IPS-18a (cell line): ENCODE data around the gene TNFRSF6B.
"Not testable (repeated sequence)": the region's sequence is repeated elsewhere in the genome, so short reads cannot be mapped to it uniquely, and the experiment has no call there.

Source experiments
- H3K27ac ChIP-seq: one replicate; pipeline ENCODE4 v1.5.1; 2013; ENCODE audit warnings: low read length
- H3K27me3 ChIP-seq: one replicate; pipeline ENCODE4 v1.6.1; 2013; ENCODE audit warnings: mild to moderate bottlenecking, low read length; ENCODE audit not compliant: control insufficient read depth, insufficient read depth
- H3K36me3 ChIP-seq: one replicate; pipeline ENCODE4 v1.6.1; 2013; ENCODE audit warnings: low read depth, low read length; ENCODE audit not compliant: control insufficient read depth
- H3K4me1 ChIP-seq: one replicate; pipeline ENCODE4 v1.6.1; 2013; ENCODE audit warnings: low read depth, low read length; ENCODE audit not compliant: control insufficient read depth
- H3K4me3 ChIP-seq: one replicate; pipeline ENCODE4 v1.5.1; 2013; ENCODE audit warnings: low read length
- H3K9ac ChIP-seq: one replicate; pipeline ENCODE4 v1.6.1; 2013; ENCODE audit warnings: mild to moderate bottlenecking, low read length, moderate library complexity
- H3K9me3 ChIP-seq: one replicate; pipeline ENCODE4 v1.6.1; 2013; ENCODE audit warnings: low read depth, low read length; ENCODE audit not compliant: control insufficient read depth

Gene TNFRSF6B

GRCh38 chr20:63664143-63664851 is 32.2 kb upstream of the TNFRSF6B start:
- Histone ChIP-seq H3K27ac (no peak overlapping the region), H3K9ac (no peak overlapping the region), H3K4me1 (peaks cover under 1% of the 10 kb centered on the region), H3K27me3 (no peaks in the 10 kb centered on the region), H3K4me3 (no peak overlapping the region), H3K9me3 (no peaks in the 10 kb centered on the region), H3K36me3 (peaks cover 32% of the 10 kb centered on the region)

- H3K4me1 ChIP-seq: no peaks in the 10 kb centered on the region
- H3K9me3 ChIP-seq: no peaks in the 10 kb centered on the region
- peaks cover 32% of the 10 kb centered on the region for H3K36me3 ChIP-seq
- no peak overlapping the region for H3K27ac ChIP-seq
- H3K27me3 ChIP-seq: no peaks in the 10 kb centered on the region
- no peak overlapping the region for H3K9ac ChIP-seq
- H3K4me3 ChIP-seq: no peak overlapping the region
Measured at GRCh38 chr20:63664861-63665594, 31.4 kb upstream of the TNFRSF6B start.

GRCh38 chr20:63665708-63666107 is 30.7 kb upstream of the TNFRSF6B start:
- Histone ChIP-seq H3K9ac (no peak overlapping the region), H3K36me3 (peaks cover 30% of the 10 kb centered on the region), H3K27ac (no peak overlapping the region)

GRCh38 chr20:63667858-63668257 is 28.6 kb upstream of the TNFRSF6B start:
- Histone ChIP-seq H3K27me3 (no peaks in the 10 kb centered on the region), H3K9me3 (no peaks in the 10 kb centered on the region), H3K36me3 (peaks cover 23% of the 10 kb centered on the region), H3K4me1 (no peaks in the 10 kb centered on the region), H3K9ac (no peak overlapping the region), H3K4me3 (no peak overlapping the region), H3K27ac (no peak overlapping the region)

More at GRCh38 chr20:63665708-63666107, 30.7 kb upstream of the TNFRSF6B start:
- Histone ChIP-seq H3K4me3 (no peak overlapping the region), H3K4me1 (no peaks in the 10 kb centered on the region), H3K27me3 (no peaks in the 10 kb centered on the region), H3K9me3 (no peaks in the 10 kb centered on the region)

GRCh38 chr20:63668351-63668750 is 28.1 kb upstream of the TNFRSF6B start:
- H3K9ac ChIP-seq: no peak overlapping the region
- no peaks in the 10 kb centered on the region for H3K9me3 ChIP-seq
- no peak overlapping the region for H3K27ac ChIP-seq
- no peaks in the 10 kb centered on the region for H3K27me3 ChIP-seq
- no peak overlapping the region for H3K4me3 ChIP-seq
- no peaks in the 10 kb centered on the region for H3K4me1 ChIP-seq
- H3K36me3 ChIP-seq: peaks cover 23% of the 10 kb centered on the region

GRCh38 chr20:63671695-63672094 is 24.8 kb upstream of the TNFRSF6B start:
- H3K27ac ChIP-seq, H3K27me3 ChIP-seq, H3K9me3 ChIP-seq, H3K4me1 ChIP-seq, H3K4me3 ChIP-seq, H3K9ac ChIP-seq: not testable (repeated sequence)
- H3K36me3 ChIP-seq: peaks cover 21% of the 10 kb centered on the region

GRCh38 chr20:63672666-63673065 is 23.8 kb upstream of the TNFRSF6B start:
- no peaks in the 10 kb centered on the region for H3K9me3 ChIP-seq
- no peaks in the 10 kb centered on the region for H3K27me3 ChIP-seq
- no peak overlapping the region for H3K4me3 ChIP-seq
- H3K9ac ChIP-seq: no peak overlapping the region
- H3K36me3 ChIP-seq: peaks cover 15% of the 10 kb centered on the region
- H3K27ac ChIP-seq: no peak overlapping the region
- H3K4me1 ChIP-seq: no peaks in the 10 kb centered on the region

- Histone ChIP-seq H3K36me3 (peaks cover 14% of the 10 kb centered on the region), H3K9ac (no peak overlapping the region), H3K4me1 (no peaks in the 10 kb centered on the region), H3K27me3 (no peaks in the 10 kb centered on the region), H3K9me3 (no peaks in the 10 kb centered on the region), H3K27ac (no peak overlapping the region), H3K4me3 (no peak overlapping the region)
Measured at GRCh38 chr20:63673951-63674350, 22.5 kb upstream of the TNFRSF6B start.

GRCh38 chr20:63675681-63676368 is 20.6 kb upstream of the TNFRSF6B start:
- no peak overlapping the region for H3K27ac ChIP-seq
- no peaks in the 10 kb centered on the region for H3K9me3 ChIP-seq
- H3K27me3 ChIP-seq: no peaks in the 10 kb centered on the region
- H3K4me1 ChIP-seq: no peaks in the 10 kb centered on the region
- no peak overlapping the region for H3K9ac ChIP-seq
- no peak overlapping the region for H3K4me3 ChIP-seq
- H3K36me3 ChIP-seq: peaks cover 14% of the 10 kb centered on the region

GRCh38 chr20:63678071-63678470 is 18.4 kb upstream of the TNFRSF6B start:
- Histone ChIP-seq H3K27ac (no peak overlapping the region), H3K9me3 (no peaks in the 10 kb centered on the region), H3K36me3 (peaks cover 11% of the 10 kb centered on the region), H3K4me3 (no peak overlapping the region), H3K4me1 (no peaks in the 10 kb centered on the region), H3K27me3 (no peaks in the 10 kb centered on the region), H3K9ac (no peak overlapping the region)

- Histone ChIP-seq H3K4me1 (no peaks in the 10 kb centered on the region), H3K27ac (no peak overlapping the region), H3K27me3 (no peaks in the 10 kb centered on the region), H3K4me3 (no peak overlapping the region), H3K9me3 (no peaks in the 10 kb centered on the region), H3K36me3 (peaks cover 8% of the 10 kb centered on the region), H3K9ac (no peak overlapping the region)
Measured at GRCh38 chr20:63678667-63679465, 17.6 kb upstream of the TNFRSF6B start.
